ENCODE results near the gene ZNF425. TPM values are rescaled to one million over a fixed set of nuclear protein-coding genes. Genes with fewer than 3 reads are reported as not detected.
"Not testable (repeated sequence)": the region's sequence is repeated elsewhere in the genome, so short reads cannot be mapped to it uniquely, and the experiment has no call there.

Gene ZNF425
- total RNA-seq, 1 donor from 2014 or later: 5.1 TPM

DNA sequence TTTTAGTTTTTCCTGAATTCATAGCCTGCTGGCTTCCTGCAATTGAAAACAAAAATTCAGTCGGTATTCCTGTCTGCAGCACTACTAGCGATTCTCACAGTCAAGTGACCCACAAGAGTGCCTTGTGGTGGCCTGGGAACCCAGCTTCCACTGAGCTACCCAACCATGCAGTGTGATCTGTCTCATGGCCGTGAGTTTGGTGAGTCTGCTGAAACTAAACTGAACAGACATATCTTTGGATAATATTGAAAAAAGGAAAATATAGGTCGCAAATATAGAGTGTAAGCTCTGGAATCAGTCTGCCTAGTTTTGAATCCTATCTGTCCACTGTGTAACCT, 53.7 kb downstream of the ZNF425 start:
- DNase-seq: no peak

DNA sequence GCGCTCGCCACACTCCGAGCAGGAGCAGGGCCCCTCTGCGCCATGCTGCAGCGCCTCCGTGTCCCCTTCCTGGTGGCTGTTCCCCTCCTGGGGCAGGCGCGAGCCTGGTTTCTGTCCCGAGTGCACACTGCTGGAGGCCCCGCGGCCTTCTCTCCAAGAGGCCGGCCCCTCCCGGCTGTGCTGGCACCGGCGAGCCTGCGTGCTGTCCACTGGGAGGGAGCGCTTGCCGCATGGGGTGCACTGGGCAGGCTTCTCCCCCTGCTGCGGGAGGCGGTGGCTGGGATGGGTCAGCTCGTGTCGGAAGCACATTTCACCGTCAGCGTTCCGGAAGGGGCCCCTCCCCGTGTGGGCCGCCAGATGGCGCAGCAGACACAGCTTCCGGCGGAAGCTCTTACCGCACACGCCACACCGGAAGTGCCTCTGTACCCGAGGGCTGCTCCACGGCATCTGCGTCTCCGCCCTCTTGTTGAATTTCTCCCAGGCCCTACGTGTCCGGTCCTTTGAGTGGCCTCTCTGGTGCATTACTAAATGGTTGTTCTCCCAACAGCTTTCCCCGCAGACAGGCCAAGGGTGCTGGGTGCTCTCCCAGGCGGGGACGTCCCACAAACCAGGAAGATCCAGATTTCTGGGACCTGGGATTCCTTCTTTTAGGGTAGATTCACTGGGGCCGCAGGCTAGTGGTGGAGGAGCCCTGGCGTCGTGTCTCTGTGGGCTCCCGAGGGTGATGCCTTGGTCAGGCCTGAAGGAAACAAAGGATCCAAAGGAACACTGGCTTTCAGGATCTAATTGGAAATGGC, 54.3 kb downstream of the ZNF425 start:
- DNase-seq: no peak

DNA sequence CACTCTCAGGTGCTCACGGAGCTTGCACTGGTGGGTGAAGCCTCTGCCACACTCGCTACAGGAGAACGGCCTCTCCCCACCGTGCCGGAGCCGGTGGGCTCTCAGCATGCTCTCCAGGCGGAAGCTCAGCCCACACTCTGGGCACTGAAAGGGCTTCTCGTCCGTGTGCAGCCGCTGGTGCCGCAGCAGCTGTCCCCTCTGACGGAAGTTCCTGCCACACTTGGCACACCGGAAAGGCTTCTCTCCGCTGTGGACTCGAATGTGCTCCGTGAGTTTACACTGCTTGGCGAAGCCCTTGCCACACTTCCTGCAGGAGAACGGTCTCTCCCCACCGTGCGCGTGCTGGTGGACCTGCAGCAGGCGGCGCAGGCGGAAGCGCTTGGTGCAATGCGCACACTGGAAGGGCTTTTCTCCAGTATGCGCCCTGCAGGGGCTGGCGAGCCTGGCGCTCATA, 54.9 kb downstream of the ZNF425 start:
- DNase-seq: no peak

- DNase-seq: no peak
These were observed 55.6 kb downstream of the ZNF425 start for GRCh38 chr7:149070372-149071125.

GRCh38 chr7:149067869-149068268, 58.3 kb downstream of the ZNF425 start:
- no peak for DNase-seq

DNA sequence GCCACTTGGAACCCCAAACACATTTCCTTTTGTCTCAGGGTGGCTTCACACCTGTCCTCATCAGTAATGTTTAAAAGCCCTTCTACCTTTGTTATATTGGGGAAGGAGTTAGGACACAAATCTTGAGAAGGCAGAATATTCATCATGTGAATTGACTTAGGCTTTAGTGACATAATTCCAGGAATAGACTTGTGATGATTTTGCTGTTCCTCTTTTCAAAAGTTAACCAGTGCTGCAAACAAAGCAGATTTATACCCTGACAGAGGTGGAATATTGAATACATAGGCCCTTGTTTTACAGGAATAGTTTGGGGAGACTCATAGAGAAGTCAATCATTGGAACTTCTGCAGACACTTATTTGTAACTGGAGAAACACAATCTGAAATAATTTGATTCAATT, 62.6 kb downstream of the ZNF425 start:
- DNase-seq: no peak

- DNase-seq: not testable (repeated sequence)
These were observed 63.8 kb downstream of the ZNF425 start for GRCh38 chr7:149062217-149062899.

- no peak for DNase-seq
These were observed 66.0 kb downstream of the ZNF425 start for GRCh38 chr7:149060156-149060555.

DNA sequence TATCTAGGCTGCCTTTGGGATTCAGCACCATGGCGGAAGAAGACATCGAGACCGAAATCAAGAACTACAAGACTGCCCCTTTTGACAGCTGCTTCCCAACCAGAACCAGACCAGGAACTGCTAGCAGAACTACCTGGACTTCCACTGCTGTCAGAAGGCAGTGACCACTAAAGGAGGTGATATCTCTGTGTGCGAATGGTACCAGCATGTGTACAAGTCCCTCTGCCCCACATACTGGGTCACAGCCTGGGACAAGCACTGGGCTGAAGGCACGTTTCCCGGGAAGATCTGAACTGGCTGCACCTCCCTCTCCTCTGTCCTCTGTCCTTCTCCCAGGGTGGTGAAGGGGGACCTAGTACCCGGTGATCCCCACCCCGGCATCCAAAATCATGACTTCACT, 72.2 kb downstream of the ZNF425 start:
- DNase-seq: no peak

DNA sequence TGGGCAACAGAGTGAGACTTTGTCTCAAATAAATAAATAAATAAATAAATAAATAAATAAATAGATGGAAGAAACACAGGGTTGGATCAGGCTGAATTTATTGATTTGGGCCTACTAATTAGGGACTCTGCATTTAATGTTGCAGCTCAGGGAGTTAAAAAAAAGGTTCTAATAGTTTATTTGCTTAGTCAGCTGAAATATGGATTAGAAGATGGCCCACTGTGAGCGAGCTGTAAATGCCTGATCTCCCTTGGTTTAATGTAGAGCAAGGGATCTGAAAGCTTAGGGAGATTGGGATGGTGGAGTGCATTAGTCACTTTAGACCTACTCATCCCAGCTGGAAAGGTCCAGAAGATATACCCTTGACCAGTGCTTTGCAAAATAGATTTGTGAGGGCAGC, 72.7 kb downstream of the ZNF425 start:
- no peak for DNase-seq

Small RNA genes lying within 50 kb of the gene (small RNA-seq; reads per million reads assigned to genes)
- not detected for gene COX6B1P1
- gene RN7SL521P: 1.2 reads per million, percentile 76 among the genes with 10 or more reads in this experiment

Other genes with a start within 250 kb of the ZNF425 start
- gene EZH2, start 242.0 kb downstream of the ZNF425 start, total RNA-seq: 28.9 TPM
- gene PDIA4, start 97.8 kb downstream of the ZNF425 start, total RNA-seq: 69.6 TPM
- gene ZNF786, start 35.6 kb downstream of the ZNF425 start, total RNA-seq: 12.6 TPM
- gene ZNF398, start 21.1 kb upstream of the ZNF425 start, total RNA-seq: 25.7 TPM
- gene ZNF282, start 69.2 kb upstream of the ZNF425 start, total RNA-seq: 25.7 TPM
- 5.8 TPM for gene ZNF212, start 113.3 kb upstream of the ZNF425 start, total RNA-seq
- 13.3 TPM for gene ZNF783, start 135.9 kb upstream of the ZNF425 start, total RNA-seq